ENCODE data around the gene NMU. TPM values are rescaled to one million over a fixed set of nuclear protein-coding genes. Genes with fewer than 3 reads are reported as not detected.

Gene NMU
- total RNA-seq, 1 experiment from 2014 or later: 8.5 TPM

- H3K36me3 Mint-ChIP-seq (ENCODE audit: insufficient read depth, unreplicated experiment): no peaks in the 10 kb centered on the region
- H3K27ac Mint-ChIP-seq (ENCODE audit: low read depth, unreplicated experiment): no peak overlapping the region
- no peak overlapping the region for H3K4me3 Mint-ChIP-seq (ENCODE audit: unreplicated experiment)
- no peak for DNase-seq (ENCODE audit: unreplicated experiment)
- no peaks in the 10 kb centered on the region for H3K9me3 Mint-ChIP-seq (ENCODE audit: unreplicated experiment)
- CTCF ChIA-PET: interaction anchor here (0.6 to 0.7 kb wide), 2 partner anchors 155 to 362 kb away, joined by 3 read pairs; no protein-coding TSS in a partner anchor
- H3K4me1 Mint-ChIP-seq (ENCODE audit: insufficient read depth, unreplicated experiment): no peaks in the 10 kb centered on the region
- POLR2A ChIA-PET: no interaction called here
- no TSS peak for BruUV-seq (replicated peaks)
- no peak for TF ChIP-seq CTCF (IDR thresholded peaks at IDR 0.05; ENCODE audit: unreplicated experiment)
- H3K27me3 Mint-ChIP-seq (ENCODE audit: insufficient read depth, unreplicated experiment): no peaks in the 10 kb centered on the region
- intact Hi-C loops (cut with micrococcal nuclease): no loop called here
Measured at GRCh38 chr4:55670695-55671094, 34.6 kb upstream of the NMU start.

- no peak overlapping the region for H3K27ac Mint-ChIP-seq (ENCODE audit: low read depth, unreplicated experiment)
- no peaks in the 10 kb centered on the region for H3K9me3 Mint-ChIP-seq (ENCODE audit: unreplicated experiment)
- no peak overlapping the region for H3K4me3 Mint-ChIP-seq (ENCODE audit: unreplicated experiment)
- POLR2A ChIA-PET: no interaction called here
- H3K36me3 Mint-ChIP-seq (ENCODE audit: insufficient read depth, unreplicated experiment): no peaks in the 10 kb centered on the region
- intact Hi-C loops (cut with micrococcal nuclease): no loop called here
- no peak for TF ChIP-seq CTCF (IDR thresholded peaks at IDR 0.05; ENCODE audit: unreplicated experiment)
- CTCF ChIA-PET: no interaction called here
- DNase-seq (ENCODE audit: unreplicated experiment): no peak
- no peaks in the 10 kb centered on the region for H3K4me1 Mint-ChIP-seq (ENCODE audit: insufficient read depth, unreplicated experiment)
- H3K27me3 Mint-ChIP-seq (ENCODE audit: insufficient read depth, unreplicated experiment): no peaks in the 10 kb centered on the region
- no TSS peak for BruUV-seq (replicated peaks)
Measured at GRCh38 chr4:55668449-55668848, 32.4 kb upstream of the NMU start.

- POLR2A ChIA-PET: no interaction called here
Measured at GRCh38 chr4:55666535-55666934, 30.4 kb upstream of the NMU start.

GRCh38 chr4:55663145-55663544 is 27.0 kb upstream of the NMU start:
- H3K36me3 Mint-ChIP-seq (ENCODE audit: insufficient read depth, unreplicated experiment): no peaks in the 10 kb centered on the region
- BruUV-seq (replicated peaks): no TSS peak
- no peaks in the 10 kb centered on the region for H3K4me1 Mint-ChIP-seq (ENCODE audit: insufficient read depth, unreplicated experiment)
- TF ChIP-seq CTCF (IDR thresholded peaks at IDR 0.05; ENCODE audit: unreplicated experiment): no peak
- DNase-seq (ENCODE audit: unreplicated experiment): no peak
- no peak overlapping the region for H3K4me3 Mint-ChIP-seq (ENCODE audit: unreplicated experiment)
- ChIA-PET CTCF (interaction anchor here (0.7 kb wide), 1 partner anchor 14 kb away, joined by 3 read pairs; no protein-coding TSS in a partner anchor), POLR2A (interaction anchor here (1.4 kb wide), 1 partner anchor 9 kb away, joined by 3 read pairs; no protein-coding TSS in a partner anchor)
- intact Hi-C loops (cut with micrococcal nuclease): no loop called here
- no peaks in the 10 kb centered on the region for H3K27me3 Mint-ChIP-seq (ENCODE audit: insufficient read depth, unreplicated experiment)
- no peak overlapping the region for H3K27ac Mint-ChIP-seq (ENCODE audit: low read depth, unreplicated experiment)
- H3K9me3 Mint-ChIP-seq (ENCODE audit: unreplicated experiment): no peaks in the 10 kb centered on the region

More at GRCh38 chr4:55666535-55666934, 30.4 kb upstream of the NMU start:
- no peaks in the 10 kb centered on the region for H3K36me3 Mint-ChIP-seq (ENCODE audit: insufficient read depth, unreplicated experiment)
- no TSS peak for BruUV-seq (replicated peaks)
- no peaks in the 10 kb centered on the region for H3K4me1 Mint-ChIP-seq (ENCODE audit: insufficient read depth, unreplicated experiment)
- H3K9me3 Mint-ChIP-seq (ENCODE audit: unreplicated experiment): no peaks in the 10 kb centered on the region
- CTCF ChIA-PET: no interaction called here
- no peaks in the 10 kb centered on the region for H3K27me3 Mint-ChIP-seq (ENCODE audit: insufficient read depth, unreplicated experiment)
- H3K4me3 Mint-ChIP-seq (ENCODE audit: unreplicated experiment): no peak overlapping the region
- no peak overlapping the region for H3K27ac Mint-ChIP-seq (ENCODE audit: low read depth, unreplicated experiment)
- TF ChIP-seq CTCF (IDR thresholded peaks at IDR 0.05; ENCODE audit: unreplicated experiment): no peak
- no peak for DNase-seq (ENCODE audit: unreplicated experiment)
- intact Hi-C loops (cut with micrococcal nuclease): no loop called here
